CD14-positive monocyte (primary cell): Measurements from ENCODE around the gene PSORS1C1. TPM values are rescaled to one million over a fixed set of nuclear protein-coding genes. Genes with fewer than 3 reads are reported as not detected.
A peak's percentile ranks its signal among the peaks of the same experiment; 100 is the strongest.

Experiments used
- DNase-seq, 3 donors: peaks; one replicate each; pipeline ENCODE4 v3.0.0-alpha.2; 2011 to 2022
- H2AFZ ChIP-seq: 2 replicates; pipeline ENCODE4 v1.6.0; 2012; ENCODE audit warnings: mild to moderate bottlenecking, low read depth, low read length, inconsistent platforms; ENCODE audit not compliant: insufficient read depth, poor library complexity, severe bottlenecking
- H3K27ac ChIP-seq, 2 donors: 1 replicate in 1 of 2; 2 replicates in 1 of 2; pipeline ENCODE4 v1.5.1; 2012 to 2013; ENCODE audit warnings: low read length in 2 of 2, control low read depth in 1 of 2, inconsistent platforms in 1 of 2, low read depth in 1 of 2, mild to moderate bottlenecking in 1 of 2
- H3K27me3 ChIP-seq, 2 donors: one replicate each; pipeline versions ENCODE4 v1.6.0 to v1.6.1; 2011 to 2013; ENCODE audit warnings: low read length in 2 of 2; ENCODE audit not compliant: control insufficient read depth in 2 of 2, insufficient read depth in 2 of 2
- H3K36me3 ChIP-seq, 2 donors: replicated peaks in 1 of 2; 1 replicate in 1 of 2; 2 replicates in 1 of 2; pipeline versions ENCODE4 v1.5.1 to v1.6.1; 2012 to 2013; ENCODE audit warnings: low read length in 2 of 2, control low read depth in 1 of 2, inconsistent platforms in 1 of 2, mild to moderate bottlenecking in 1 of 2; ENCODE audit not compliant: insufficient read depth in 2 of 2, control insufficient read depth in 1 of 2
- H3K4me1 ChIP-seq, 2 donors: 1 replicate in 1 of 2; 2 replicates in 1 of 2; pipeline versions ENCODE4 v1.5.1 to v1.6.1; 2012 to 2013; ENCODE audit warnings: low read length in 2 of 2, control low read depth in 1 of 2, inconsistent platforms in 1 of 2, mild to moderate bottlenecking in 1 of 2, moderate library complexity in 1 of 2; ENCODE audit not compliant: insufficient read depth in 2 of 2, control insufficient read depth in 1 of 2
- H3K4me2 ChIP-seq: replicated peaks from 2 replicates; pipeline ENCODE3; 2012; ENCODE audit warnings: low read length, moderate library complexity, mild to moderate bottlenecking; ENCODE audit not compliant: poor library complexity, severe bottlenecking; ENCODE audit errors: extremely low read depth
- H3K4me3 ChIP-seq, 3 experiments: fragments of 200-600 bp in 1 of 3; sonication (generic) in 1 of 3; replicated peaks in 1 of 3; 1 replicate in 2 of 3; 2 replicates in 1 of 3; pipeline ENCODE4 v1.5.1; 2011 to 2013; ENCODE audit warnings: low read length in 3 of 3, mild to moderate bottlenecking in 3 of 3, control low read depth in 2 of 3, low read depth in 2 of 3, inconsistent platforms in 1 of 3, moderate library complexity in 1 of 3
- H3K79me2 ChIP-seq: 2 replicates; pipeline ENCODE4 v1.6.0; 2012; ENCODE audit warnings: mild to moderate bottlenecking, control low read depth, inconsistent platforms, low read length, moderate library complexity; ENCODE audit not compliant: insufficient read depth
- H3K9ac ChIP-seq: 2 replicates; pipeline ENCODE4 v1.6.0; 2017; ENCODE audit warnings: low read length, mild to moderate bottlenecking; ENCODE audit not compliant: insufficient read depth, poor library complexity, severe bottlenecking
- H3K9me3 ChIP-seq, 2 donors: replicated peaks in 1 of 2; 1 replicate in 1 of 2; 2 replicates in 1 of 2; pipeline versions ENCODE4 v1.5.1 to v1.6.1; 2012 to 2013; ENCODE audit warnings: low read length in 2 of 2, control low read depth in 1 of 2; ENCODE audit not compliant: control insufficient read depth in 1 of 2, insufficient read depth in 1 of 2
- H4K20me1 ChIP-seq: 2 replicates; pipeline ENCODE4 v1.6.0; 2012; ENCODE audit warnings: mild to moderate bottlenecking, low read length, control low read depth, moderate library complexity; ENCODE audit not compliant: insufficient read depth
- H3K27ac Mint-ChIP-seq, 7 donors: one replicate each; pipeline ENCODE4 v1.8.0; 2020; ENCODE audit warnings: mild to moderate bottlenecking in 7 of 7, mixed read lengths in 7 of 7, moderate library complexity in 6 of 7, inconsistent platforms in 2 of 7
- H3K27me3 Mint-ChIP-seq, 3 donors: one replicate each; pipeline ENCODE4 v1.8.0; 2021 to 2022; ENCODE audit warnings: low read depth in 3 of 3, mild to moderate bottlenecking in 3 of 3, mixed read lengths in 3 of 3, moderate library complexity in 3 of 3, inconsistent platforms in 1 of 3
- H3K36me3 Mint-ChIP-seq, 2 donors: one replicate each; pipeline ENCODE4 v1.8.0; 2020; ENCODE audit warnings: mixed read lengths in 2 of 2, inconsistent platforms in 1 of 2, mild to moderate bottlenecking in 1 of 2
- H3K4me1 Mint-ChIP-seq: one replicate; pipeline ENCODE4 v1.8.0; 2020; ENCODE audit warnings: mild to moderate bottlenecking, mixed read lengths
- H3K4me3 Mint-ChIP-seq, 2 donors: one replicate each; pipeline ENCODE4 v1.8.0; 2020; ENCODE audit warnings: mild to moderate bottlenecking in 2 of 2, mixed read lengths in 2 of 2, moderate library complexity in 1 of 2
- H3K9me3 Mint-ChIP-seq, 7 donors: one replicate each; pipeline ENCODE4 v1.8.0; 2020 to 2022; ENCODE audit warnings: mixed read lengths in 7 of 7, mild to moderate bottlenecking in 6 of 7, moderate library complexity in 6 of 7, inconsistent platforms in 2 of 7
- CTCF ChIP-seq: fragments of 200-600 bp; IDR thresholded peaks from one replicate; pipeline ENCODE4 v1.8.0; 2022; ENCODE audit warnings: antibody characterized with exemption, mild to moderate bottlenecking
- WGBS: methylation state at CpG from one replicate; pipeline ENCODE4 v1.1.5; 2013; ENCODE audit warnings: missing lambda C conversion rate; ENCODE audit not compliant: insufficient coverage; 5-methylcytosine and 5-hydroxymethylcytosine counted together
- intact Hi-C, 2 donors: fragments of 100-400 bp; cut with micrococcal nuclease; formaldehyde crosslinking; loops; one replicate each; pipeline versions ENCODE4 v1.15.0 to v1.15.1; 2023
- polyA plus RNA-seq, 3 donors: library from polyadenylated mRNA; depleted of rRNA in 1 of 3; unstranded in 2 of 3; stranded (reverse) in 1 of 3; fragments of 300-500 nt in 2 of 3; fragments of >200 nt in 1 of 3; fragmentation: Illumina TruSeq in 2 of 3; gene quantifications; 1 replicate in 2 of 3; 2 replicates in 1 of 3; pipeline ENCODE4 v1.2.3, GENCODE V29; 2012 to 2021

PSORS1C1 gene
- polyA plus RNA-seq, 3 donors = not detected

GRCh38 chr6:31149827-31150447, 35.3 kb downstream of the PSORS1C1 start:
- Histone ChIP-seq H3K9ac (no peak overlapping the region), H3K36me3 (peaks cover 7 to 40% of the 10 kb centered on the region in 2 donors), H3K9me3 (no peaks in the 10 kb centered on the region), H3K79me2 (no peaks in the 10 kb centered on the region), H3K4me3 (no peak overlapping the region), H4K20me1 (no peaks in the 10 kb centered on the region), H3K4me1 (no peaks in the 10 kb centered on the region), H2AFZ (no peak overlapping the region), H3K27ac (no peak overlapping the region), H3K27me3 (no peaks in the 10 kb centered on the region), H3K4me2 (no peak overlapping the region)
- Mint-ChIP-seq H3K27ac (peak overlapping the region in 2 of 7 donors; percentile 36 to 50), H3K4me3 (no peak overlapping the region), H3K27me3 (no peaks in the 10 kb centered on the region), H3K9me3 (no peaks in the 10 kb centered on the region), H3K36me3 (peaks cover 30 to 45% of the 10 kb centered on the region in 2 donors), H3K4me1 (no peaks in the 10 kb centered on the region)
- intact Hi-C loops = no loop called here
- 100% methylated on average over 6 of the region's 6 CpGs for WGBS
- no peak for DNase-seq
- TF ChIP-seq CTCF = no peak

GRCh38 chr6:31152781-31153180, 38.2 kb downstream of the PSORS1C1 start:
- Histone ChIP-seq H4K20me1 (no peaks in the 10 kb centered on the region), H3K79me2 (no peaks in the 10 kb centered on the region), H3K9me3 (no peaks in the 10 kb centered on the region), H3K36me3 (peaks cover 4 to 34% of the 10 kb centered on the region in 2 donors), H3K27ac (no peak overlapping the region), H3K27me3 (no peaks in the 10 kb centered on the region), H2AFZ (no peak overlapping the region), H3K4me1 (peaks cover 4 to 6% of the 10 kb centered on the region in 2 donors), H3K4me3 (no peak overlapping the region), H3K4me2 (no peak overlapping the region), H3K9ac (no peak overlapping the region)
- intact Hi-C loops = no loop called here
- Mint-ChIP-seq H3K27me3 (peaks cover 0 to 1% (median 0%) of the 10 kb centered on the region in 3 donors), H3K4me1 (peaks cover 9% of the 10 kb centered on the region), H3K4me3 (no peak overlapping the region), H3K9me3 (no peaks in the 10 kb centered on the region), H3K27ac (peak overlapping the region in 2 of 7 donors; percentile 40 to 81), H3K36me3 (peaks cover 21 to 35% of the 10 kb centered on the region in 2 donors)
- WGBS = 99% methylated on average over 7 of the region's 7 CpGs
- TF ChIP-seq CTCF = no peak
- no peak for DNase-seq
